B cell (primary cell): ENCODE measurements around the gene AP4M1. TPM values are rescaled to one million over a fixed set of nuclear protein-coding genes. Genes with fewer than 3 reads are reported as not detected.

Experiments
- ATAC-seq: fragments of 200-7000 bp; cut with Tn5 transposase; one replicate; pipeline ENCODE4 v1.10.0; 2021; ENCODE audit warnings: low read depth, mild to moderate bottlenecking, moderate number of reproducible peaks, moderate library complexity
- CTCF ChIA-PET: fragments of 350-600 bp; sonication (Branson Sonifier 250); formaldehyde crosslinking; loops from one replicate; lab custom pipeline; 2021; ENCODE audit warnings: antibody characterized with exemption, inconsistent platforms; lab: Charles Lee
- POLR2A ChIA-PET: fragments of 350-600 bp; sonication (Branson Sonifier 250); formaldehyde crosslinking; loops from one replicate; lab custom pipeline; 2021; ENCODE audit warnings: antibody characterized with exemption; lab: Charles Lee
- DNase-seq: peaks from one replicate; pipeline ENCODE4 v3.0.0; 2013
- H2AFZ ChIP-seq: 2 replicates; pipeline ENCODE4 v1.6.1; 2012; ENCODE audit warnings: mild to moderate bottlenecking, low read depth, low read length; ENCODE audit not compliant: insufficient read depth, poor library complexity, severe bottlenecking
- H3K27ac ChIP-seq, 2 donors: 1 replicate in 1 of 2; 2 replicates in 1 of 2; pipeline ENCODE4 v1.5.1; 2012 to 2013; ENCODE audit warnings: low read length in 2 of 2, mild to moderate bottlenecking in 2 of 2, moderate library complexity in 1 of 2
- H3K27me3 ChIP-seq, 4 experiments: fragments of 200-600 bp in 1 of 4; sonication (generic) in 1 of 4; replicated peaks in 1 of 4; 1 replicate in 2 of 4; 2 replicates in 2 of 4; pipeline versions ENCODE4 v1.6.1 to v1.7.0; 2013 to 2016; ENCODE audit warnings: low read length in 3 of 4, mild to moderate bottlenecking in 2 of 4, mixed read lengths in 1 of 4, moderate library complexity in 1 of 4; ENCODE audit not compliant: insufficient read depth in 4 of 4, control insufficient read depth in 3 of 4; ENCODE audit errors: control extremely low read depth in 1 of 4
- H3K36me3 ChIP-seq, 2 experiments: replicated peaks in 1 of 2; 1 replicate in 1 of 2; 2 replicates in 1 of 2; pipeline versions ENCODE4 v1.6.1 to v1.7.1; 2013; ENCODE audit warnings: low read length in 1 of 2; ENCODE audit not compliant: insufficient read depth in 2 of 2, control insufficient read depth in 1 of 2; ENCODE audit errors: control extremely low read depth in 1 of 2, extremely low read depth in 1 of 2
- H3K4me1 ChIP-seq, 2 donors: fragments of 200-600 bp in 1 of 2; sonication (generic) in 1 of 2; 1 replicate in 1 of 2; 2 replicates in 1 of 2; pipeline versions ENCODE4 v1.5.1 to v1.6.1; 2013 to 2017; ENCODE audit warnings: low read length in 2 of 2; ENCODE audit not compliant: control insufficient read depth in 2 of 2, insufficient read depth in 2 of 2
- H3K4me2 ChIP-seq: replicated peaks from 2 replicates; pipeline ENCODE3; 2012; ENCODE audit warnings: mild to moderate bottlenecking, low read depth, low read length; ENCODE audit not compliant: poor library complexity, severe bottlenecking
- H3K4me3 ChIP-seq, 5 experiments: fragments of 200-600 bp in 1 of 5; sonication (generic) in 1 of 5; 1 replicate in 3 of 5; 2 replicates in 2 of 5; pipeline versions ENCODE4 v1.5.1 to v1.7.0; 2011 to 2016; ENCODE audit warnings: low read length in 4 of 5, mild to moderate bottlenecking in 4 of 5, low read depth in 2 of 5, control low read depth in 1 of 5, moderate library complexity in 1 of 5; ENCODE audit not compliant: insufficient read depth in 1 of 5; ENCODE audit errors: control extremely low read depth in 1 of 5, extremely low read depth in 1 of 5
- H3K79me2 ChIP-seq: fragments of 200-600 bp; sonication (generic); one replicate; pipeline ENCODE4 v1.6.0; 2016; ENCODE audit warnings: low read length; ENCODE audit not compliant: control insufficient read depth, insufficient read depth
- H3K9ac ChIP-seq: fragments of 200-600 bp; sonication (generic); 2 replicates; pipeline ENCODE4 v1.6.1; 2017; ENCODE audit warnings: mild to moderate bottlenecking, low read length, moderate library complexity
- H3K9me3 ChIP-seq, 3 donors: one replicate each; pipeline versions ENCODE4 v1.6.1 to v1.7.1; 2013; ENCODE audit warnings: low read length in 2 of 3; ENCODE audit not compliant: control insufficient read depth in 2 of 3, insufficient read depth in 1 of 3; ENCODE audit errors: control extremely low read depth in 1 of 3
- H4K20me1 ChIP-seq: 2 replicates; pipeline ENCODE4 v1.6.0; 2012; ENCODE audit warnings: mild to moderate bottlenecking, low read length; ENCODE audit not compliant: insufficient read depth, control insufficient read depth, poor library complexity, severe bottlenecking
- H3K27ac Mint-ChIP-seq: one replicate; pipeline ENCODE4 v1.8.0; 2021; ENCODE audit warnings: mixed read lengths
- H3K27me3 Mint-ChIP-seq: one replicate; pipeline ENCODE4 v1.8.0; 2021; ENCODE audit warnings: mixed read lengths
- H3K4me1 Mint-ChIP-seq: one replicate; pipeline ENCODE4 v1.8.0; 2021; ENCODE audit warnings: mixed read lengths
- H3K4me3 Mint-ChIP-seq: one replicate; pipeline ENCODE4 v1.8.0; 2021; ENCODE audit warnings: mixed read lengths
- H3K9me3 Mint-ChIP-seq: one replicate; pipeline ENCODE4 v1.8.0; 2022; ENCODE audit warnings: mixed read lengths; ENCODE audit not compliant: insufficient read depth
- EZH2 ChIP-seq: IDR thresholded peaks from 2 replicates; pipeline ENCODE4 v1.6.1; 2012; ENCODE audit warnings: borderline replicate concordance, low read depth, mild to moderate bottlenecking, moderate library complexity, low read length; ENCODE audit not compliant: insufficient read depth, poor library complexity, severe bottlenecking
- WGBS: methylation state at CpG from one replicate; pipeline ENCODE4 v1.1.5; 2013; ENCODE audit warnings: missing lambda C conversion rate; ENCODE audit not compliant: insufficient coverage; 5-methylcytosine and 5-hydroxymethylcytosine counted together
- intact Hi-C: fragments of 100-400 bp; cut with micrococcal nuclease; formaldehyde crosslinking; loops from one replicate; pipeline ENCODE4 v1.10.0; 2022
- polyA plus RNA-seq: library from polyadenylated mRNA; depleted of rRNA; stranded (reverse); fragments of >200 nt; gene quantifications from 2 replicates; pipeline ENCODE4 v1.2.3, GENCODE V29; 2012
- total RNA-seq, 2 donors: library from RNA; stranded (reverse); fragments of 120-200 nt in 1 of 2; gene quantifications; 1 replicate in 1 of 2; 2 replicates in 1 of 2; pipeline versions ENCODE4 v1.2.3 to v1.2.4, GENCODE V29; 2013 to 2022
- TF ChIP-seq, protein P1 (sequence below): fragments of 200-600 bp; IDR thresholded peaks from one replicate; pipeline ENCODE4 v1.8.0; 2022; ENCODE audit warnings: antibody characterized with exemption, mild to moderate bottlenecking

Gene AP4M1
- total and polyA plus RNA-seq, 2 donors (not counting 1 experiment from before 2014, with no cell fraction given) = 9.0 to 17.6 TPM

GRCh38 chr7:100137851-100138760 is 36.7 kb downstream of the AP4M1 start:
- POLR2A ChIA-PET = interaction anchor here (0.6 to 1.1 kb wide), 4 partner anchors 11 to 62 kb away, joined by 3 to 5 read pairs (median 4); partner anchors contain the start of gene LAMTOR4
- Histone ChIP-seq H3K27ac (peak overlapping the region in 1 of 2 donors; percentile 63), H3K36me3 (no peaks in the 10 kb centered on the region), H4K20me1 (no peaks in the 10 kb centered on the region), H3K4me3 (peak overlapping the region in 2 of 5 experiments; percentile 15 to 20), H2AFZ (peak overlapping the region; percentile 71), H3K4me2 (peak overlapping the region; percentile 73), H3K9ac (peak overlapping the region; percentile 48), H3K4me1 (peaks cover 10 to 25% of the 10 kb centered on the region in 2 donors), H3K79me2 (no peaks in the 10 kb centered on the region), H3K27me3 (no peaks in the 10 kb centered on the region), H3K9me3 (no peaks in the 10 kb centered on the region)
- DNase-seq = peak; percentile 55
- 92% methylated on average over 6 of the region's 13 CpGs for WGBS
- ATAC-seq = peak; percentile 61
- H3K27ac Mint-ChIP-seq = peak overlapping the region; percentile 88
- CTCF ChIA-PET = interaction anchor here (0.5 to 2.9 kb wide), 11 partner anchors 9 to 290 kb away, joined by 3 to 17 read pairs (median 3); partner anchors contain the start of genes LAMTOR4 and ZCWPW1
- H3K27me3 Mint-ChIP-seq = no peaks in the 10 kb centered on the region
- H3K9me3 Mint-ChIP-seq = no peaks in the 10 kb centered on the region
- TF ChIP-seq, protein P1, sequence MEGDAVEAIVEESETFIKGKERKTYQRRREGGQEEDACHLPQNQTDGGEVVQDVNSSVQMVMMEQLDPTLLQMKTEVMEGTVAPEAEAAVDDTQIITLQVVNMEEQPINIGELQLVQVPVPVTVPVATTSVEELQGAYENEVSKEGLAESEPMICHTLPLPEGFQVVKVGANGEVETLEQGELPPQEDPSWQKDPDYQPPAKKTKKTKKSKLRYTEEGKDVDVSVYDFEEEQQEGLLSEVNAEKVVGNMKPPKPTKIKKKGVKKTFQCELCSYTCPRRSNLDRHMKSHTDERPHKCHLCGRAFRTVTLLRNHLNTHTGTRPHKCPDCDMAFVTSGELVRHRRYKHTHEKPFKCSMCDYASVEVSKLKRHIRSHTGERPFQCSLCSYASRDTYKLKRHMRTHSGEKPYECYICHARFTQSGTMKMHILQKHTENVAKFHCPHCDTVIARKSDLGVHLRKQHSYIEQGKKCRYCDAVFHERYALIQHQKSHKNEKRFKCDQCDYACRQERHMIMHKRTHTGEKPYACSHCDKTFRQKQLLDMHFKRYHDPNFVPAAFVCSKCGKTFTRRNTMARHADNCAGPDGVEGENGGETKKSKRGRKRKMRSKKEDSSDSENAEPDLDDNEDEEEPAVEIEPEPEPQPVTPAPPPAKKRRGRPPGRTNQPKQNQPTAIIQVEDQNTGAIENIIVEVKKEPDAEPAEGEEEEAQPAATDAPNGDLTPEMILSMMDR = no peak
- no peak for TF ChIP-seq EZH2
- peak overlapping the region; percentile 72 for H3K4me3 Mint-ChIP-seq
- peaks cover 18% of the 10 kb centered on the region for H3K4me1 Mint-ChIP-seq
- intact Hi-C loops = no loop called here

GRCh38 chr7:100141555-100141949 is 40.1 kb downstream of the AP4M1 start:
- Histone ChIP-seq H3K4me1 (peaks cover 10 to 25% of the 10 kb centered on the region in 2 donors), H3K27ac (no peak overlapping the region), H3K36me3 (no peaks in the 10 kb centered on the region), H4K20me1 (no peaks in the 10 kb centered on the region), H3K4me2 (no peak overlapping the region), H3K79me2 (no peaks in the 10 kb centered on the region), H3K27me3 (no peaks in the 10 kb centered on the region), H3K4me3 (no peak overlapping the region), H2AFZ (no peak overlapping the region), H3K9ac (no peak overlapping the region), H3K9me3 (no peaks in the 10 kb centered on the region)
- Mint-ChIP-seq H3K4me3 (no peak overlapping the region), H3K27ac (no peak overlapping the region), H3K9me3 (no peaks in the 10 kb centered on the region), H3K27me3 (no peaks in the 10 kb centered on the region), H3K4me1 (peaks cover 18% of the 10 kb centered on the region)
- DNase-seq (no peak), ATAC-seq (no peak)
- intact Hi-C loops = no loop called here
- WGBS = no CpG with 5 or more reads among the region's 3 CpGs
- CTCF ChIA-PET = interaction anchor here (1.6 to 1.7 kb wide), 2 partner anchors 8 to 9 kb away, joined by 4 to 5 read pairs; no protein-coding TSS in a partner anchor
- POLR2A ChIA-PET = no interaction called here
- TF ChIP-seq, protein P1 = no peak
- no peak for TF ChIP-seq EZH2
